Measurements from ENCODE around the gene CEBPE. TPM values are rescaled to one million over a fixed set of nuclear protein-coding genes. Genes with fewer than 3 reads are reported as not detected.

The CEBPE gene
- polyA plus RNA-seq, 1 experiment = not detected

GRCh38 chr14:23125933-23126524, 7.0 kb upstream of the CEBPE start:
- Histone ChIP-seq H3K27me3 (ENCODE audit: control insufficient read depth, insufficient read depth, low read length) (peaks cover 15% of the 10 kb centered on the region), H3K27ac (ENCODE audit: low read depth, low read length) (no peak overlapping the region), H3K4me3 (ENCODE audit: low read depth, low read length) (no peak overlapping the region), H3K9me3 (ENCODE audit: control insufficient read depth, insufficient read depth, low read length) (no peaks in the 10 kb centered on the region)
- ChIA-PET CTCF (interaction anchor here (1.2 to 13.3 kb wide), 2 partner anchors 55 to 175 kb away, joined by 3 to 818 read pairs; partner anchors contain the start of gene SLC7A8), POLR2A (no interaction called here)
- no peak for DNase-seq (ENCODE audit: low read depth, low spot score)
- TF ChIP-seq CTCF (IDR thresholded peaks at IDR 0.05; ENCODE audit: low read depth, low read length) = no peak

DNA sequence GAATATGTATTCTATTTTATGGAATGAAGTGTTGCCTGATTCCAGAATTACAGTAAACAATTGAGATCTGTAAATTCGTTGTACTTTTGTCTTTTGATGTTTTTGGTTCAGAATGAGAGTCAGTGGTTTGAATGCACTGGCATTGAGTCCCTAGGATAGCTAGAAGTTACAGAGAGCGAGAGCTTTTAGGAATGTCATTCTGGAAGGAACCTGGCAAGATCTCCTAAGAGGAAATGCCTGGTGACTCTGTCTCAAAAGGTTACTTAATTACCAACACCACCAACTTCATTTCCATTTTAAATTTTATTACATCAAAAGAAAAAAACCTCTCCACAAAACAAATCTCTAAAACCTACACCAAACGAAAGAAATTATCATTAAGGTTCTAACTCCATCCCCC, 6.0 kb upstream of the CEBPE start:
- Histone ChIP-seq H3K9me3 (ENCODE audit: control insufficient read depth, insufficient read depth, low read length) (no peaks in the 10 kb centered on the region), H3K27me3 (ENCODE audit: control insufficient read depth, insufficient read depth, low read length) (peaks cover 15% of the 10 kb centered on the region), H3K4me3 (ENCODE audit: low read depth, low read length) (no peak overlapping the region), H3K27ac (ENCODE audit: low read depth, low read length) (no peak overlapping the region)
- POLR2A ChIA-PET = no interaction called here
- CTCF ChIA-PET = interaction anchor here (0.7 to 13.3 kb wide), 3 partner anchors 48 to 176 kb away, joined by 3 to 818 read pairs (median 3); partner anchors contain the start of gene SLC7A8
- TF ChIP-seq CTCF (IDR thresholded peaks at IDR 0.05; ENCODE audit: low read depth, low read length) = no peak
- DNase-seq (ENCODE audit: low read depth, low spot score) = no peak

- Histone ChIP-seq H3K27ac (ENCODE audit: low read depth, low read length) (no peak overlapping the region), H3K27me3 (ENCODE audit: control insufficient read depth, insufficient read depth, low read length) (peaks cover 13% of the 10 kb centered on the region), H3K4me3 (ENCODE audit: low read depth, low read length) (no peak overlapping the region), H3K9me3 (ENCODE audit: control insufficient read depth, insufficient read depth, low read length) (no peaks in the 10 kb centered on the region)
- CTCF ChIA-PET = interaction anchor here (13.3 kb wide), 1 partner anchor 56 kb away, joined by 818 read pairs; the partner anchor contains the start of gene SLC7A8
- no peak for TF ChIP-seq CTCF (IDR thresholded peaks at IDR 0.05; ENCODE audit: low read depth, low read length)
- POLR2A ChIA-PET = interaction anchor here (0.5 kb wide), 1 partner anchor 69 kb away, joined by 7 read pairs; no protein-coding TSS in a partner anchor
- DNase-seq (ENCODE audit: low read depth, low spot score) = no peak
Measured at GRCh38 chr14:23124337-23124954, 5.4 kb upstream of the CEBPE start.

GRCh38 chr14:23123419-23123818, 4.4 kb upstream of the CEBPE start:
- no peak overlapping the region for H3K4me3 ChIP-seq (ENCODE audit: low read depth, low read length)
- POLR2A ChIA-PET = no interaction called here
- H3K27me3 ChIP-seq (ENCODE audit: control insufficient read depth, insufficient read depth, low read length) = peaks cover 9% of the 10 kb centered on the region
- H3K9me3 ChIP-seq (ENCODE audit: control insufficient read depth, insufficient read depth, low read length) = no peaks in the 10 kb centered on the region; the same call in 1 of the 2 replicates
- no peak overlapping the region for H3K27ac ChIP-seq (ENCODE audit: low read depth, low read length)
- no peak for TF ChIP-seq CTCF (IDR thresholded peaks at IDR 0.05; ENCODE audit: low read depth, low read length)
- CTCF ChIA-PET = interaction anchor here (1.0 to 13.3 kb wide), 2 partner anchors 57 to 122 kb away, joined by 3 to 818 read pairs; partner anchors contain the start of gene SLC7A8
- DNase-seq (ENCODE audit: low read depth, low spot score) = no peak

GRCh38 chr14:23122086-23122485, 3.0 kb upstream of the CEBPE start:
- Histone ChIP-seq H3K9me3 (ENCODE audit: control insufficient read depth, insufficient read depth, low read length) (peaks cover 3% of the 10 kb centered on the region; the same call in 1 of the 2 replicates), H3K27ac (ENCODE audit: low read depth, low read length) (no peak overlapping the region), H3K27me3 (ENCODE audit: control insufficient read depth, insufficient read depth, low read length) (peaks cover 7% of the 10 kb centered on the region), H3K4me3 (ENCODE audit: low read depth, low read length) (no peak overlapping the region)
- ChIA-PET POLR2A (no interaction called here), CTCF (interaction anchor here (1.0 to 13.3 kb wide), 21 partner anchors 8 to 202 kb away, joined by 3 to 818 read pairs (median 15); partner anchors contain the start of genes ACIN1, C14orf119, PPP1R3E and SLC7A8)
- DNase-seq (ENCODE audit: low read depth, low spot score) = no peak
- no peak for TF ChIP-seq CTCF (IDR thresholded peaks at IDR 0.05; ENCODE audit: low read depth, low read length)

All from AG04450 (cell line).